ENCODE results near the gene CT47A1.
"Not testable (repeated sequence)": the region's sequence is repeated elsewhere in the genome, so short reads cannot be mapped to it uniquely, and the experiment has no call there.

DNA sequence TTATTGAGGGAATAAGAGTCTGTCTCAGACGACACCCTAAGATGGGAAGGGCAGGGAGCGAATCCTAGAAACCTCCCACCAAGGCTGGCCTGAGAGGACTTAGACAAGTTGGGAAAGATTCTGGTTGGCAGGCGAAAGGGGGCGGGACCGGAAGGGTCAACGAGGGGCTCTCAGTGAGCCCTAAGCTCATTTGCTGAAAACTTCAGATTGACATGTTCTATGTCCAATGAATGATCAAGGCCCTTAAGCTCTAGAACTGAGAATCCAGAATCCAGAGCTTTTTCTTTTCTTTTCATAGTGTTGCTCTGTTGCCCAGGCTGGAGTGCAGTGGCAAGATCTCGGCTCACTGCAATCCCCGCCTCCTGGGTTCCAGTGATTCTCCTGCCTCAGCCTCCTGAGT is at the start of gene CT47A1:
- not testable (repeated sequence) for TF ChIP-seq RAD21 (IDR thresholded peaks at IDR 0.05; ENCODE audit: low read length); SMC3 (IDR thresholded peaks at IDR 0.05; ENCODE audit: low read depth, low read length)
- TF ChIP-seq, protein P1, sequence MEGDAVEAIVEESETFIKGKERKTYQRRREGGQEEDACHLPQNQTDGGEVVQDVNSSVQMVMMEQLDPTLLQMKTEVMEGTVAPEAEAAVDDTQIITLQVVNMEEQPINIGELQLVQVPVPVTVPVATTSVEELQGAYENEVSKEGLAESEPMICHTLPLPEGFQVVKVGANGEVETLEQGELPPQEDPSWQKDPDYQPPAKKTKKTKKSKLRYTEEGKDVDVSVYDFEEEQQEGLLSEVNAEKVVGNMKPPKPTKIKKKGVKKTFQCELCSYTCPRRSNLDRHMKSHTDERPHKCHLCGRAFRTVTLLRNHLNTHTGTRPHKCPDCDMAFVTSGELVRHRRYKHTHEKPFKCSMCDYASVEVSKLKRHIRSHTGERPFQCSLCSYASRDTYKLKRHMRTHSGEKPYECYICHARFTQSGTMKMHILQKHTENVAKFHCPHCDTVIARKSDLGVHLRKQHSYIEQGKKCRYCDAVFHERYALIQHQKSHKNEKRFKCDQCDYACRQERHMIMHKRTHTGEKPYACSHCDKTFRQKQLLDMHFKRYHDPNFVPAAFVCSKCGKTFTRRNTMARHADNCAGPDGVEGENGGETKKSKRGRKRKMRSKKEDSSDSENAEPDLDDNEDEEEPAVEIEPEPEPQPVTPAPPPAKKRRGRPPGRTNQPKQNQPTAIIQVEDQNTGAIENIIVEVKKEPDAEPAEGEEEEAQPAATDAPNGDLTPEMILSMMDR (conservative IDR thresholded peaks at IDR 0.05; ENCODE audit: low read depth, low read length) = not testable (repeated sequence)

Measured in IMR-90 (cell line).